MM.1S (cell line): ENCODE measurements around the gene DNAL1.

Experiments
- CTCF ChIP-seq: fragments of 300-600 bp; sonication (generic); IDR thresholded peaks from 2 replicates; pipeline ENCODE4 v1.5.1; 2016; ENCODE audit warnings: antibody characterized with exemption, low read length, mixed read lengths
- EZH2 ChIP-seq: fragments of 300-600 bp; sonication (generic); optimal IDR thresholded peaks from 2 replicates; pipeline ENCODE3; 2017; ENCODE audit warnings: low read depth, mild to moderate bottlenecking, antibody characterized with exemption, low read length, mixed read lengths
- EZH2phosphoT487 ChIP-seq: fragments of 300-600 bp; sonication (generic); IDR thresholded peaks from 2 replicates; pipeline ENCODE4 v1.6.1; 2018; ENCODE audit warnings: antibody characterized with exemption, low read length

DNA sequence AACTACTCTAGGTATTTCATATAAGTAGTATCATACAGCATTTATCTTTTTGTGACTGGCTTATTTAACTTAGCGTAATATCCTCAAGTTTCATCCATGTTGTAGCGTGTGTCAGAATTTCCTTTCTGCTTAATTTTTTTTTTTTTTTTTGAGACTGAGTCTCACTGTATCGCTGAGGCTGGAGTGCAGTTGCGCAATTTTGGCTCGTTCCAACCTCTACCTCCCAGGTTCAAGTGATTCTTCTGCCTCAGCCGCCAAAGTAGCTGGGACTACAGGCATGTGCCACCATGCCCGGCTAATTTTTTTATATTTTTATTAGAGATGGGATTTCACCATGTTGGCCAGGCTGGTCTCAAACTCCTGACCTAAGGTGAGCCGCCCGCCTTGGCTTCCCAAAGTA, 40.5 kb downstream of the DNAL1 start:
- TF ChIP-seq CTCF (no peak), EZH2phosphoT487 (no peak), EZH2 (no peak)
